ENCODE data around the gene EPB41L2. TPM values are rescaled to one million over a fixed set of nuclear protein-coding genes. Genes with fewer than 3 reads are reported as not detected.

EPB41L2 gene
- total RNA-seq, 1 experiment from 2014 or later = 91.7 TPM

DNA sequence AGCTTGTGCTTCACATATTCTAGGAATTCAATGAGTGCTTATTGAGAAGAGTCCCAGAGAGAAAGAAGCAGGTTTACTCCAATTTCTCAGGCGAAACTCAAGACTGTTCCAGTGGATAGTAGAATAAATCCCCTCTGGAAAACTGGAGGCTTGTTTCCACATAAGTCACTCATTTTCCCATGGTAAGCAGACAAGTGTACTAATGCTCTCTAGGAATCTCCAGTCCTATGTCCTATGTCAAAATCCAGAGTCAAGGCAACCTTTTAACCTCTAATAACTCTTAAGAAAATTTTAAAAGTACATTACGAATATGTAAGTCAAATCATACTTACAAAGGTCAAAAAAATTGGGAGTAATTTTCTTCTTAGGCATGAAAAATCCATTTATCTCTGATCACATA lies 200.7 kb downstream of the EPB41L2 start:
- no peaks in the 10 kb centered on the region for H3K36me3 ChIP-seq (ENCODE audit: control insufficient read depth, insufficient read depth, low read length)
- H3K36me3 Mint-ChIP-seq (ENCODE audit: insufficient read depth, unreplicated experiment) = peaks cover 28% of the 10 kb centered on the region

GRCh38 chr6:130859161-130859867 lies 203.7 kb downstream of the EPB41L2 start:
- intact Hi-C loops (cut with micrococcal nuclease; ENCODE audit: unreplicated experiment) = no loop called here
- H3K4me1 Mint-ChIP-seq (ENCODE audit: low read depth, unreplicated experiment) = peaks cover 35% of the 10 kb centered on the region
- DNase-seq = no peak
- no peaks in the 10 kb centered on the region for H3K9me3 ChIP-seq
- H3K4me3 ChIP-seq (ENCODE audit: low read depth, low read length) = no peak overlapping the region
- H3K36me3 ChIP-seq (ENCODE audit: control insufficient read depth, insufficient read depth, low read length) = no peaks in the 10 kb centered on the region
- H3K27me3 Mint-ChIP-seq (ENCODE audit: insufficient read depth, unreplicated experiment) = no peaks in the 10 kb centered on the region
- peaks cover 31% of the 10 kb centered on the region for H3K36me3 Mint-ChIP-seq (ENCODE audit: insufficient read depth, unreplicated experiment)
- ChIA-PET CTCF (no interaction called here), POLR2A (no interaction called here)
- BruUV-seq (replicated peaks) = no TSS peak
- no peaks in the 10 kb centered on the region for H3K9me3 Mint-ChIP-seq (ENCODE audit: unreplicated experiment)
- H3K27me3 ChIP-seq (replicated peaks; ENCODE audit: control insufficient read depth, insufficient read depth, low read length) = no peaks in the 10 kb centered on the region
- H3K4me3 Mint-ChIP-seq (ENCODE audit: unreplicated experiment) = no peak overlapping the region
- peaks cover 33% of the 10 kb centered on the region for H3K4me1 ChIP-seq
- peak overlapping the region; percentile 72 for H3K27ac Mint-ChIP-seq (ENCODE audit: unreplicated experiment)
- TF ChIP-seq, protein P1, sequence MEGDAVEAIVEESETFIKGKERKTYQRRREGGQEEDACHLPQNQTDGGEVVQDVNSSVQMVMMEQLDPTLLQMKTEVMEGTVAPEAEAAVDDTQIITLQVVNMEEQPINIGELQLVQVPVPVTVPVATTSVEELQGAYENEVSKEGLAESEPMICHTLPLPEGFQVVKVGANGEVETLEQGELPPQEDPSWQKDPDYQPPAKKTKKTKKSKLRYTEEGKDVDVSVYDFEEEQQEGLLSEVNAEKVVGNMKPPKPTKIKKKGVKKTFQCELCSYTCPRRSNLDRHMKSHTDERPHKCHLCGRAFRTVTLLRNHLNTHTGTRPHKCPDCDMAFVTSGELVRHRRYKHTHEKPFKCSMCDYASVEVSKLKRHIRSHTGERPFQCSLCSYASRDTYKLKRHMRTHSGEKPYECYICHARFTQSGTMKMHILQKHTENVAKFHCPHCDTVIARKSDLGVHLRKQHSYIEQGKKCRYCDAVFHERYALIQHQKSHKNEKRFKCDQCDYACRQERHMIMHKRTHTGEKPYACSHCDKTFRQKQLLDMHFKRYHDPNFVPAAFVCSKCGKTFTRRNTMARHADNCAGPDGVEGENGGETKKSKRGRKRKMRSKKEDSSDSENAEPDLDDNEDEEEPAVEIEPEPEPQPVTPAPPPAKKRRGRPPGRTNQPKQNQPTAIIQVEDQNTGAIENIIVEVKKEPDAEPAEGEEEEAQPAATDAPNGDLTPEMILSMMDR (IDR thresholded peaks at IDR 0.05; ENCODE audit: insufficient read depth in 1 of 2, low read depth in 1 of 2, low read length in 1 of 2, severe bottlenecking in 1 of 2, unreplicated experiment in 1 of 2) = no peak

More for the DNA sequence above, 200.7 kb downstream of the EPB41L2 start:
- Histone ChIP-seq H3K4me3 (ENCODE audit: low read depth, low read length) (no peak overlapping the region), H3K27me3 (replicated peaks; ENCODE audit: control insufficient read depth, insufficient read depth, low read length) (no peaks in the 10 kb centered on the region), H3K9me3 (no peaks in the 10 kb centered on the region), H3K4me1 (peaks cover 37% of the 10 kb centered on the region)
- POLR2A ChIA-PET = no interaction called here
- BruUV-seq (replicated peaks) = no TSS peak
- TF ChIP-seq, protein P1 (IDR thresholded peaks at IDR 0.05; ENCODE audit: insufficient read depth in 1 of 2, low read depth in 1 of 2, low read length in 1 of 2, severe bottlenecking in 1 of 2, unreplicated experiment in 1 of 2) = no peak
- Mint-ChIP-seq H3K27ac (ENCODE audit: unreplicated experiment) (no peak overlapping the region), H3K4me1 (ENCODE audit: low read depth, unreplicated experiment) (peaks cover 36% of the 10 kb centered on the region), H3K9me3 (ENCODE audit: unreplicated experiment) (no peaks in the 10 kb centered on the region), H3K4me3 (ENCODE audit: unreplicated experiment) (no peak overlapping the region), H3K27me3 (ENCODE audit: insufficient read depth, unreplicated experiment) (no peaks in the 10 kb centered on the region)
- CTCF ChIA-PET = interaction anchor here (1.3 kb wide), 1 partner anchor 10 kb away, joined by 4 read pairs; no protein-coding TSS in a partner anchor
- no peak for DNase-seq
- intact Hi-C loops (cut with micrococcal nuclease; ENCODE audit: unreplicated experiment) = no loop called here

DNA sequence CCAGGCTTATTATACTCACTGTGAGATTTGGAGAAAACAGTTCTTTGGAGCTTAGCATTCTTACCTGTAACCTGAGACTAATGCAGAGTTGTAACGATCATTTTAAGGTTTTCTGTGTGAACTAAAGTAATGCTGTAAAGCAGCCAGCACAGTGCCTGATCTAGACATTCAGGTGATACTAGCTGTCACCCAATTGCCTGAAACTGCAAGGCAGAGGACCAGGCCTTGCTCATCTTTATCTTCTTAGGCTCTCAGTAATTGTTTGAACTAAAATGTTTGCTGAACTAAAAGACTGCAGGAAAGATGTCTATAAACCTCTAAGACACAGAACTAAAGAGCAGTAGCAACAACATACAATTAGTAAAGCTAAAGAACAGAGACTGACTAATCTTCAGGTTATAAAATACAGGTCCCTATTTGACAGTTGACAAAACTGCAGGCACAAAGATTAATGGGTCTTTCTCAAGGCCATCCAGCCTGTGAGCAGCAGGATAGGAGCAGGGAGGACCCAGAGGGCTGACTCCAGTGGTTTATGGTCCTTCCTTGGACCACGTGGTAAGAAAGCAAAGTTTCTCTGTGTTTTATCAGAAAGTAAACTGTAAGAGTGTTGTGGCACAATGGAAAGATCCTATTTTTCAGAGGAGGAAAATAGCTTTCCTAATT lies 204.4 kb downstream of the EPB41L2 start:
- H3K36me3 Mint-ChIP-seq (ENCODE audit: insufficient read depth, unreplicated experiment) = peaks cover 31% of the 10 kb centered on the region
- no peaks in the 10 kb centered on the region for H3K27me3 Mint-ChIP-seq (ENCODE audit: insufficient read depth, unreplicated experiment)
- ChIA-PET CTCF (no interaction called here), POLR2A (no interaction called here)
- H3K4me3 Mint-ChIP-seq (ENCODE audit: unreplicated experiment) = no peak overlapping the region
- H3K27ac Mint-ChIP-seq (ENCODE audit: unreplicated experiment) = peak overlapping the region; percentile 72
- no peaks in the 10 kb centered on the region for H3K27me3 ChIP-seq (replicated peaks; ENCODE audit: control insufficient read depth, insufficient read depth, low read length)
- intact Hi-C loops (cut with micrococcal nuclease; ENCODE audit: unreplicated experiment) = no loop called here
- H3K9me3 Mint-ChIP-seq (ENCODE audit: unreplicated experiment) = no peaks in the 10 kb centered on the region
- TF ChIP-seq, protein P1 (IDR thresholded peaks at IDR 0.05; ENCODE audit: insufficient read depth in 1 of 2, low read depth in 1 of 2, low read length in 1 of 2, severe bottlenecking in 1 of 2, unreplicated experiment in 1 of 2) = no peak
- H3K4me3 ChIP-seq (ENCODE audit: low read depth, low read length) = no peak overlapping the region
- peaks cover 33% of the 10 kb centered on the region for H3K4me1 Mint-ChIP-seq (ENCODE audit: low read depth, unreplicated experiment)
- no peaks in the 10 kb centered on the region for H3K9me3 ChIP-seq
- H3K4me1 ChIP-seq = peaks cover 33% of the 10 kb centered on the region
- H3K36me3 ChIP-seq (ENCODE audit: control insufficient read depth, insufficient read depth, low read length) = no peaks in the 10 kb centered on the region
- BruUV-seq (replicated peaks) = no TSS peak
- DNase-seq = peak; percentile 57 to 67

Data from Caco-2 (cell line).